ENCODE measurements around the gene TICAM1.
"Not testable (repeated sequence)": the region's sequence is repeated elsewhere in the genome, so short reads cannot be mapped to it uniquely, and the experiment has no call there.

The TICAM1 gene

DNA sequence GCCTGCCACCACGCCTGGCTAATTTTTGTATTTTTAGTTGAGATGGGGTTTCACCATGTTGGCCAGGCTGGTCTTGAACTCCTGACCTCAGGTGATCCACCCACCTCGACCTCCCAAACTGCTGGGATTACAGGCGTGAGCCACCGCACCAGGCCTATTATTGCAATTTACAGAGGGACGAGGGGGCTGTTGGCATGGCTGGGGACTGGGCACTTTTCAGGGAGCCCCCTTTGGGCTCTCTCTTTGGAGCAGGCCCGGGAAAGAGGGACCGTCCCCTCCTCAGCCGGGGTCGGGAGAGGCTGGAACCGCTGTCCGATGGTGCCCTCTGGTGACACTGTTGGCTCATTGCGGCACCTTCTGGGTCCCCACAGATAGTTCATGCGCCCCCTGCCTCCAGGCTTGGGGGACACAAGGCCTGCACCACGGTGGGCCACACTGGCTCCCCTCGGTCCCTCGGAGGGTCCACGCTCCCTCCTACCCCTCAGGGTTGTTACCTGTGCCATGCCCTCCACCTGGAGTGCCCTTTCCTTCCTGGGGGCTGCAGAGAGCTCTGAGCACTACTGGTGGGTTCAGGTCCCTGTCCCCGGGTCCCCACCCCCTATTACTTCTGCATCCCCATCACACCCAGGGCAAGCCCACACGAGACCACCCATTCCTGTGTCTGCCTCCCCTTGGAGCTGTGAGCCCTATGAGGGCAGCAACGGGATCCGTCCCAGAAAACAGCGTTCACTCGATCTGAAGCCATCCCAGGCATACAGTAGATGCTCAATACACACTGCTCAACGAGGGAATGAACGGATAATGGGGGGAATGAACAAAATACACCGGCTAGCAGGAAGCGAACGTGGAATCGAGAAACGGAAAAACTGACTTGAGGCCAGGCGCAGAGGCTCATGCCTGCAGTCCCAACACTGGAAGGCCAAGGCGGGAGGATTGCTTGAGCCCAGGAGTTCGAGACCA, 27.5 kb downstream of the TICAM1 start:
- no peak for DNase-seq

- DNase-seq, result no peak
Observed at GRCh38 chr19:4802711-4803110, 28.8 kb downstream of the TICAM1 start.

DNA sequence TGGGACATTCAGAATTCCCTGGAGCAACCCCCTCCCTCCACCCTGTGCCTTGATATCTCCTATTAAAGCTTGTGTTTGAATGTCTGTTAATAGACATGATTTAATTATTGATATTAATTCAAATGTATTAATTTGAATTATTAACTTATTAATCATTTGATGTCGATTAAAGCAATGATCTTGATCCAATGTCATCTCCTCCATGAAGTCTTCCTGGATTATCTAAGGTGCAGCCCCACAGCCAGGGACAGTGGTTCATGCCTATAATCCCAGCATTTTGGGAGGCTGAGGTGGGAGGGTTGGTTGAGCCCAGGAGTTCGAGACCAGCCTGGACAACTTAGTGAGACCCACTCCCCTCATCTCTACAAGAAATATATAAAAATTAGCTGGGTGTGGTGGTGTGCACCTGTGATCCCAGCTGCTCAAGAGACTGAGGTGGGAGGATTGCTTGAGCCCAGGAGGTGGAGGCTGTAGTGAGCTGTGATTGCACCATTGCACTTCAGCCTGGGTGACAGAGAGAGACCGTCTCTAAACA, 30.4 kb downstream of the TICAM1 start:
- no peak for DNase-seq

GRCh38 chr19:4800591-4801081, 30.9 kb downstream of the TICAM1 start:
- DNase-seq, result no peak

DNA sequence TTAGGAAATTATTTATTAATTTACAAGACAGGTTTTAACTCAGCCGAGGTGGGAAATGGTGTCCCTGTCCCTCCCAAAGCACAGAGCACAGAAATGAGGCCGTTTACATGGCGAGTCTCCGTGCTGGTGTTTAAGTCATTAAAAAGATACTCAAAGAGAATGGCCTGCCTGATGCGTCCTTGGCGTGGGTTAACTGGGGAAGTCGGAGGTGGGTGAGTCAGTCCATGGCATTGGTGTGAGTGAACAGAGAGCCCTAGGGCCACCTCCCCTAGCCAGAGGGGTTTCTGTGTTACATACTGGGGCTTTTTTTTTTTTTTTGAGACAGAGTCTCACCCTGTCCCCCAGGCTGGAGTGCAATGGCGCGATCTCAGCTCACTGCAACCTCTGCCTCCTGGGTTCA, 36.1 kb downstream of the TICAM1 start:
- DNase-seq, result no peak

- DNase-seq, result no peak
Observed at GRCh38 chr19:4794971-4795370, 36.5 kb downstream of the TICAM1 start.

GRCh38 chr19:4793278-4793677, 38.2 kb downstream of the TICAM1 start:
- not testable (repeated sequence) for DNase-seq

- DNase-seq, result not testable (repeated sequence)
Observed at GRCh38 chr19:4792866-4793195, 38.7 kb downstream of the TICAM1 start.

DNA sequence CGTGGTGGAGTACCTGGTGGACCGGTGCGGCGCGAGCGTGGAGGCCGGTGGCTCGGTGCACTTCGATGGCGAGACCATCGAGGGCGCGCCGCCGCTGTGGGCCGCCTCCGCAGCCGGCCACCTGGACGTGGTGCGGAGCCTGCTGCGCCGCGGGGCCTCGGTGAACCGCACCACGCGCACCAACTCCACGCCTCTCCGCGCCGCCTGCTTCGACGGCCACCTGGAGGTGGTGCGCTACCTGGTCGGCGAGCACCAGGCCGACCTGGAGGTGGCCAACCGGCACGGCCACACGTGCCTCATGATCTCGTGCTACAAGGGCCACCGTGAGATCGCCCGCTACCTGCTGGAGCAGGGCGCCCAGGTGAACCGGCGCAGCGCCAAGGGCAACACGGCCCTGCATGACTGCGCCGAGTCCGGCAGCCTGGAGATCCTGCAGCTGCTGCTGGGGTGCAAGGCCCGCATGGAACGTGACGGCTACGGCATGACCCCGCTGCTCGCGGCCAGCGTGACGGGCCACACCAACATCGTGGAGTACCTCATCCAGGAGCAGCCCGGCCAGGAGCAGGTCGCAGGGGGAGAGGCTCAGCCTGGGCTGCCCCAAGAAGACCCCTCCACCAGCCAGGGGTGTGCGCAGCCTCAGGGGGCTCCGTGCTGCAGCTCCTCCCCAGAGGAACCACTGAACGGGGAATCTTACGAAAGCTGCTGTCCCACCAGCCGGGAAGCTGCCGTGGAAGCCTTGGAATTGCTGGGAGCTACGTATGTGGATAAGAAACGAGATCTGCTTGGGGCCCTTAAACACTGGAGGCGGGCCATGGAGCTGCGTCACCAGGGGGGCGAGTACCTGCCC, 39.3 kb downstream of the TICAM1 start:
- not testable (repeated sequence) for DNase-seq

- DNase-seq, result peak; percentile 100
Observed at GRCh38 chr19:4791183-4792018, 40.1 kb downstream of the TICAM1 start, which contains the start of gene FEM1A. FEM1A (plus strand) TSS chr19:4791734; CDS start chr19:4791855, 121 bp downstream.

DNA sequence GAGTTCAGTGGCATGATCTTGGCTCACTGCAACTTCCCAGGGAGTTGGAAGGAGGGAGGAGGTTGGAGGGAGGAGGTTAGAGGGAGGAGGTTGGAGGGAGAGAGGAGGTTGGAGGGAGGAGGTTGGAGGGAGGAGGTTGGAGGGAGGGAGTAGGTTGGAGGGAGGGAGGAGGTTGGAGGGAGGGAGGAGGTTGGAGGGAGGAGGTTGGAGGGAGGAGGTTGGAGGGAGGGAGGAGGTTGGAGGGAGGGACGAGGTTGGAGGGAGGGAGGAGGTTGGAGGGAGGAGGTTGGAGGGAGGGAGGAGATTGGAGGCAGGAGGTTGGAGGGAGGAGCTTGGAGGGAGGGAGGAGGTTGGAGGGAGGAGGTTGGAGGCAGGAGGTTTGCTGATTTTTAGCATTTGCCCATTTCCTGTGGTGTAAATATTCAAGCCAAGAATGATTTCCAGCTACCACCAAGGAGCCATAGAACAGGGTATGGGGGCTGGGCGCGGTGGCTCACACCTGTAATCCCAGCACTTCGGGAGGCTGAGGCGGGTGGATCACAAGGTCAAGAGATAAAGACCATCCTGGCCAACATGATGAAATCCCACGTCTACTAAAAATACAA, 45.0 kb downstream of the TICAM1 start:
- not testable (repeated sequence) for DNase-seq

- no peak for DNase-seq
Observed at GRCh38 chr19:4781801-4782200, 49.7 kb downstream of the TICAM1 start.

- DNase-seq, result no peak
Observed at GRCh38 chr19:4780860-4781259, 50.7 kb downstream of the TICAM1 start.

- DNase-seq, result not testable (repeated sequence)
Observed at GRCh38 chr19:4778124-4778523, 53.4 kb downstream of the TICAM1 start.

DNA sequence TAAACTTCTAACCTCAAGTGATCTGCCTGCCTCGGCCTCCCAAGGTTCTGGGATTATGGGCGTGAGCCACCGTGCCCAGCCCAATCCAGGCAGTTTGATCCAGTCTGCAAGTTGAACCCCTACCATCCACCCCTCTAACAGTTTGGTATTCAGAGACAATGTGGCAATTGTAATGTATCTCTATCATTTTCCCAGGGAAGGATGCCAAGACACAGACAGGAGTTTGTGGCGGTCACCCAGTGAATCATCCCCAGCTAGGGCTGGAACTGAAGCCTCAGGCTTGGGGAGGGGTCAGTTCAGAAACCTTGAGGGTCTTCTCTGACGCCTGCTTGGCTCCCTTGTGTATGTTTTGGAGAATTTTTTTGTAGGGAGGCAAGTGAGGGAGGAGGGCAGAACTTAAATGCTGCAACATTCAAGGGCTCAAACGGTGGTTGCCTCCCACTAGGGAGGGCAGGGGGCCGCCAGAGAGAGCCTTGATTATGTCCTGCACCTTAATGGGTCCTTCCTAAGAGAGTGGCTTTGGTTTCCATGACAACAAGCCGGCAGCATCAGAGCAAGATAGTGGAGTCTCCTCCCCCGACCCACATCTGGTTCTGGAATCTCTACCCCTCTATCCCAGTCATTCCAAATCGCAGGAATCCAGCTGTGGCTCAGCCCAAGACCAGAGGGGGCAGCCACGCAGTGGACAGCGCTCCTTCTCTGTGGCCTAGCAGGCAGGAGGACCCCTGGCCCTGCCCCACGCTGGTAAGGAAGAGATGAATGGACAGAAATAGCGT, 54.9 kb downstream of the TICAM1 start:
- DNase-seq, result no peak

DNA sequence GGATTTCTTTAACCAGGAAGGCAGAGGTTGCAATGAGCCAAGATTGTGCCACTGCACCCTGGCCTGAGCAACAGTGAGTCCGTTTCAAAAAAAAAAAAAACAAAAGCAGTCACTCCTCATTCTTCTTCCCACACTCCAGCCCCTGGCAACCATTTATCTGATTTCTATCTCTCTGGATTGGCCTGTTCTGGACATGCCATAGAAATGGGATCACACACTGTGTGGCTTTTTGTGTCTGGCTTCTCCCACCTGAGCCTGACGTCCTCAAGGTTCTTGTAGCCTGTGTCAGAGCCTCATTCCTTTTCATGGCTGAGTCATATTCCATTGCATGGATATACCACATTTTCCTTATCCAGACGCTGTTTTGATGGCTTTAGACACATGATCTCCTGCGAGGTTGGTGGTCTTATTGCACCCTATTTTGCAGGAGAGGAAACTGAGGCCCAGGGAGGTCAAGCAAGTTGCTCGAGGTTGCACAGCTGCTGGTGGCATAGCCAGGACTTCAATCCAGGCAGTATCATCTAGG, 55.8 kb downstream of the TICAM1 start:
- no peak for DNase-seq

GRCh38 chr19:4774136-4774535, 57.4 kb downstream of the TICAM1 start:
- no peak for DNase-seq

- DNase-seq, result no peak
Observed at GRCh38 chr19:4773047-4773640, 58.4 kb downstream of the TICAM1 start.

DNA sequence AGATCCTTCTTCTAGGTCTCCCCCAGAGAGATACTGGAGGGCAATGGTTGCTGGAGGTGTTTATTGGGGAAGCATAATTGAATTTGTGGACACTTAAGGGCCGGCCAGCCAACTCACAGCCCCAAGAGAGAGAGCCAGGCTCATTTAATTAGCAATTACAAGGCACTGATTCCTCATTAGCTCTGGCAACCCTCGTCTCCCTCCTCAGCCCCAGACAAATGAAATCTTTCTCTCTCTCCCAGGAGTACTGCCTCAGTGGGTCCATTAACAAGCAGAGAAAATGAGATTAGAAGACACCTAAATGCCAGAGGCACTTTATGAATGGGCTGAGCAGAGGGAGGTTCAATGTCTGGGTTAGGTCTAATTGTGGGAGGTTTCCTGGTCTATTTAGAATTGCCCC, 58.9 kb downstream of the TICAM1 start:
- DNase-seq, result no peak

All from DMS153 (cell line).